H1 (cell line): ENCODE results near the gene ZC3H14. TPM values are rescaled to one million over a fixed set of nuclear protein-coding genes. Genes with fewer than 3 reads are reported as not detected.
A peak's percentile ranks its signal among the peaks of the same experiment; 100 is the strongest.

Experiments
- CTCF ChIA-PET: fragments of 300-600 bp; sonication (Branson Sonifier 250); formaldehyde crosslinking; loops from one replicate; lab custom pipeline; 2021; ENCODE audit not compliant: partially characterized antibody; lab: Charles Lee
- POLR2A ChIA-PET: fragments of 300-600 bp; sonication (Branson Sonifier 250); formaldehyde crosslinking; loops from one replicate; lab custom pipeline; 2021; ENCODE audit warnings: inconsistent platforms; ENCODE audit not compliant: partially characterized antibody; lab: Charles Lee
- DNase-seq, 2 experiments: peaks; one replicate each; pipeline versions ENCODE4 v3.0.0 to v3.0.0-alpha.2; 2010 to 2022; ENCODE audit warnings: low spot score in 2 of 2, low read depth in 1 of 2, mixed read lengths in 1 of 2
- FAIRE-seq: peaks from 2 replicates; lab custom pipeline; 2011; peaks lifted over from hg19 to GRCh38; lab: Jason Lieb, UNC
- H2AFZ ChIP-seq: 2 replicates; pipeline ENCODE4 v1.8.1; 2012; ENCODE audit warnings: low read length, inconsistent platforms
- H2AK5ac ChIP-seq: 2 replicates; pipeline ENCODE4 v1.6.1; 2013; ENCODE audit warnings: low read depth, low read length
- H2BK120ac ChIP-seq: replicated peaks from 2 replicates; pipeline ENCODE3; 2013; ENCODE audit warnings: low read depth, low read length, inconsistent platforms
- H2BK12ac ChIP-seq: 2 replicates; pipeline ENCODE4 v1.6.1; 2013; ENCODE audit warnings: low read depth, low read length
- H2BK15ac ChIP-seq: 2 replicates; pipeline ENCODE4 v1.6.1; 2013; ENCODE audit warnings: low read length
- H2BK20ac ChIP-seq: 2 replicates; pipeline ENCODE4 v1.6.1; 2013; ENCODE audit warnings: low read length
- H2BK5ac ChIP-seq: 2 replicates; pipeline ENCODE4 v1.6.1; 2013; ENCODE audit warnings: low read depth, low read length
- H3K14ac ChIP-seq: 2 replicates; pipeline ENCODE4 v1.6.1; 2013; ENCODE audit warnings: inconsistent platforms; ENCODE audit not compliant: insufficient read length
- H3K18ac ChIP-seq: 2 replicates; pipeline ENCODE4 v1.6.1; 2013; ENCODE audit warnings: low read length; ENCODE audit errors: extremely low read depth
- H3K23ac ChIP-seq: 2 replicates; pipeline ENCODE4 v1.6.1; 2013; ENCODE audit warnings: inconsistent platforms; ENCODE audit not compliant: insufficient read length
- H3K23me2 ChIP-seq: 2 replicates; pipeline ENCODE4 v1.6.1; 2013; ENCODE audit warnings: low read depth, low read length
- H3K27ac ChIP-seq: 2 replicates; pipeline ENCODE4 v1.6.1; 2011; ENCODE audit warnings: low read depth, low read length, inconsistent platforms
- H3K27me3 ChIP-seq, 4 experiments: replicated peaks in 1 of 4; 1 replicate in 1 of 4; 2 replicates in 3 of 4; pipeline versions ENCODE4 v1.6.1 to v1.8.1; 2011 to 2013; ENCODE audit warnings: low read length in 3 of 4, mild to moderate bottlenecking in 3 of 4, inconsistent platforms in 2 of 4, mixed read lengths in 2 of 4, moderate library complexity in 1 of 4; ENCODE audit not compliant: control insufficient read depth in 3 of 4, insufficient read depth in 3 of 4; ENCODE audit errors: extremely low read depth in 1 of 4
- H3K36me3 ChIP-seq, 4 experiments: 2 replicates each; pipeline versions ENCODE4 v1.6.1 to v1.8.1; 2011 to 2013; ENCODE audit warnings: mild to moderate bottlenecking in 4 of 4, low read length in 3 of 4, moderate library complexity in 2 of 4, control low read depth in 1 of 4, inconsistent platforms in 1 of 4; ENCODE audit not compliant: insufficient read depth in 4 of 4, control insufficient read depth in 2 of 4
- H3K4ac ChIP-seq: replicated peaks from 2 replicates; pipeline ENCODE3; 2013; ENCODE audit warnings: low read length, low read depth, mixed read lengths, inconsistent platforms; ENCODE audit not compliant: insufficient read length
- H3K4me1 ChIP-seq, 4 experiments: replicated peaks in 1 of 4; 1 replicate in 1 of 4; 2 replicates in 3 of 4; pipeline versions ENCODE4 v1.6.1 to v1.8.1; 2011 to 2013; ENCODE audit warnings: low read length in 3 of 4, inconsistent platforms in 2 of 4, mixed read lengths in 1 of 4; ENCODE audit not compliant: insufficient read depth in 4 of 4, control insufficient read depth in 3 of 4
- H3K4me2 ChIP-seq, 2 experiments: 2 replicates each; pipeline versions ENCODE4 v1.6.1 to v1.8.1; 2011 to 2013; ENCODE audit warnings: low read depth in 2 of 2, low read length in 2 of 2, control low read depth in 1 of 2, inconsistent platforms in 1 of 2, mild to moderate bottlenecking in 1 of 2; ENCODE audit not compliant: insufficient read depth in 1 of 2
- H3K4me3 ChIP-seq, 4 experiments: fragments of 200-600, 300-600 bp in 1 of 4; sonication (generic), shearing (Covaris generic), sonication (Bioruptor Twin) in 1 of 4; 2 replicates each; pipeline versions ENCODE4 v1.5.1 to v1.8.1; 2011 to 2016; ENCODE audit warnings: low read length in 4 of 4, low read depth in 3 of 4, control low read depth in 2 of 4, inconsistent platforms in 2 of 4, mild to moderate bottlenecking in 2 of 4, mixed read lengths in 1 of 4, moderate library complexity in 1 of 4; ENCODE audit not compliant: insufficient read depth in 2 of 4; ENCODE audit errors: extremely low read depth in 1 of 4
- H3K56ac ChIP-seq: replicated peaks from 2 replicates; pipeline ENCODE3; 2013; ENCODE audit warnings: low read depth, mild to moderate bottlenecking, mixed read lengths, low read length, inconsistent platforms; ENCODE audit not compliant: insufficient read length
- H3K79me1 ChIP-seq: 2 replicates; pipeline ENCODE4 v1.6.1; 2013; ENCODE audit warnings: low read depth, low read length, control low read depth
- H3K79me2 ChIP-seq, 2 experiments: 2 replicates each; pipeline versions ENCODE4 v1.6.1 to v1.8.1; 2012 to 2013; ENCODE audit warnings: low read length in 2 of 2, mild to moderate bottlenecking in 2 of 2, inconsistent platforms in 1 of 2; ENCODE audit not compliant: insufficient read depth in 2 of 2, control insufficient read depth in 1 of 2
- H3K9ac ChIP-seq, 4 experiments: replicated peaks in 1 of 4; 1 replicate in 1 of 4; 2 replicates in 3 of 4; pipeline versions ENCODE4 v1.6.1 to v1.8.1; 2011 to 2013; ENCODE audit warnings: low read depth in 3 of 4, low read length in 3 of 4, control low read depth in 2 of 4, mild to moderate bottlenecking in 2 of 4, moderate library complexity in 2 of 4, inconsistent platforms in 1 of 4; ENCODE audit errors: extremely low read depth in 1 of 4
- H3K9me3 ChIP-seq, 2 experiments: 2 replicates each; pipeline versions ENCODE4 v1.6.1 to v1.8.1; 2012 to 2013; ENCODE audit warnings: mild to moderate bottlenecking in 2 of 2, moderate library complexity in 2 of 2, control low read depth in 1 of 2, inconsistent platforms in 1 of 2, low read depth in 1 of 2, low read length in 1 of 2, mixed read lengths in 1 of 2; ENCODE audit not compliant: insufficient read depth in 2 of 2
- H4K20me1 ChIP-seq, 2 experiments: replicated peaks in 1 of 2; 2 replicates each; pipeline versions ENCODE3 to v1.8.1; 2011 to 2013; ENCODE audit warnings: inconsistent platforms in 2 of 2, low read length in 2 of 2, mild to moderate bottlenecking in 1 of 2; ENCODE audit not compliant: insufficient read depth in 2 of 2, control insufficient read depth in 1 of 2
- H4K5ac ChIP-seq: 2 replicates; pipeline ENCODE4 v1.6.1; 2013; ENCODE audit warnings: low read length, low read depth, mixed read lengths, inconsistent platforms; ENCODE audit not compliant: insufficient read length
- H4K8ac ChIP-seq: 2 replicates; pipeline ENCODE4 v1.8.0; 2013; ENCODE audit warnings: mild to moderate bottlenecking, moderate library complexity, low read length, inconsistent platforms; ENCODE audit not compliant: insufficient read depth; ENCODE audit errors: extremely low read depth
- H4K91ac ChIP-seq: replicated peaks from 2 replicates; pipeline ENCODE3; 2013; ENCODE audit warnings: low read length, mixed read lengths, inconsistent platforms; ENCODE audit not compliant: insufficient read length
- ASH2L ChIP-seq: fragments of 200-600, 300-600 bp; sonication (generic); IDR thresholded peaks from one replicate; pipeline ENCODE4 v1.7.1; 2017; ENCODE audit warnings: low read length
- CBX8 ChIP-seq: fragments of 300-800, 300-1000 bp; sonication (generic); IDR thresholded peaks from 2 replicates; pipeline ENCODE4 v1.7.1; 2016; ENCODE audit warnings: low read depth, low read length, borderline replicate concordance
- CTCF ChIP-seq, 3 experiments: IDR thresholded peaks; 1 replicate in 2 of 3; 2 replicates in 1 of 3; pipeline versions ENCODE4 v1.5.1 to v1.6.1; 2011; ENCODE audit warnings: low read length in 3 of 3, mild to moderate bottlenecking in 3 of 3, inconsistent platforms in 2 of 3, low read depth in 1 of 3, moderate library complexity in 1 of 3; ENCODE audit not compliant: insufficient read depth in 1 of 3; ENCODE audit errors: control extremely low read depth in 1 of 3
- EGR1 ChIP-seq: IDR thresholded peaks from 2 replicates; pipeline ENCODE4 v1.6.1; 2011; ENCODE audit warnings: low read depth, low read length, borderline replicate concordance
- GABPA ChIP-seq: IDR thresholded peaks from 2 replicates; pipeline ENCODE4 v1.6.1; 2011; ENCODE audit warnings: mild to moderate bottlenecking, low read length, moderate library complexity, borderline replicate concordance; ENCODE audit not compliant: insufficient read depth
- GTF2F1 ChIP-seq: IDR thresholded peaks from 2 replicates; pipeline ENCODE4 v1.6.1; 2012; ENCODE audit warnings: low read depth, low read length, improper control_type of control experiment, borderline replicate concordance
- WGBS, 2 experiments: shearing (Covaris generic) in 1 of 2; methylation state at CpG; one replicate each; pipeline versions ENCODE4 v1.1.6 to v1.1.7; 2013 to 2015; ENCODE audit warnings: low lambda C conversion rate in 2 of 2, mixed read lengths in 2 of 2, inconsistent platforms in 1 of 2, low coverage in 1 of 2, missing lambda C conversion rate in 1 of 2; ENCODE audit not compliant: insufficient replicate concordance in 2 of 2, insufficient coverage in 1 of 2, insufficient read length in 1 of 2; ENCODE audit errors: extremely low coverage in 1 of 2, missing lambda C conversion rate in 1 of 2; 5-methylcytosine and 5-hydroxymethylcytosine counted together
- polyA plus RNA-seq, 7 experiments: library from polyadenylated mRNA; depleted of rRNA in 3 of 7; stranded (reverse) in 5 of 7; unstranded in 2 of 7; fragments of >200 nt in 5 of 7; fragments of 200-250 nt in 2 of 7; gene quantifications; 1 replicate in 5 of 7; 2 replicates in 1 of 7; 4 replicates in 1 of 7; pipeline versions ENCODE4 v1.2.1 to v1.2.3, GENCODE V29; 2011 to 2013; ENCODE audit warnings: missing spikeins in 2 of 7, mixed read lengths in 2 of 7
- total RNA-seq: library from RNA; stranded (reverse); fragmentation: NEBNext Ultra II Directional; extraction: Animal tissue kit (Norgen Biotek cat#: 25700); gene quantifications from 2 replicates; pipeline ENCODE4 v1.2.1, GENCODE V29; 2021

ZC3H14 gene
- total and polyA plus RNA-seq, 2 of the 8 experiments (the other 6 are each of a cell fraction or from before 2014, with no cell fraction given) = 86.0 to 99.1 TPM

GRCh38 chr14:88551094-88551870, 11.6 kb upstream of the ZC3H14 start:
- ChIA-PET POLR2A (interaction anchor here (0.6 to 2.8 kb wide), 4 partner anchors 10 to 229 kb away, joined by 3 to 12 read pairs (median 4); partner anchors contain the start of gene ZC3H14), CTCF (interaction anchor here (0.6 to 3.5 kb wide), 10 partner anchors 10 to 361 kb away, joined by 3 to 21 read pairs (median 4); no protein-coding TSS in a partner anchor)
- Histone ChIP-seq H3K9ac (peak overlapping the region in 3 of 4 experiments; percentile 38 to 45 (median 39); a peak in 5 of 7 replicates), H4K91ac (no peak overlapping the region), H4K20me1 (no peaks in the 10 kb centered on the region), H4K5ac (no peak overlapping the region), H2AK5ac (no peak overlapping the region; the same call in 1 of the 2 replicates), H3K79me1 (no peaks in the 10 kb centered on the region), H3K23ac (no peak overlapping the region), H3K27ac (no peak overlapping the region), H3K36me3 (peaks cover 4 to 20% (median 9%) of the 10 kb centered on the region in 4 experiments; a peak in 6 of 8 replicates), H3K4me1 (peaks cover 0 to 10% (median 3%) of the 10 kb centered on the region in 4 experiments; a peak in 3 of 7 replicates), H2AFZ (peak overlapping the region; percentile 55), H2BK120ac (no peak overlapping the region), H3K4me2 (peak overlapping the region; percentile 56 to 79), H3K14ac (no peak overlapping the region), H2BK15ac (no peak overlapping the region), H3K56ac (no peak overlapping the region), H2BK5ac (no peak overlapping the region), H3K4me3 (peak overlapping the region; percentile 57 to 69 (median 62)), H4K8ac (peak overlapping the region; percentile 82; the same call in 1 of the 2 replicates), H2BK20ac (no peak overlapping the region), H3K4ac (no peak overlapping the region), H3K18ac (no peak overlapping the region; the same call in 1 of the 2 replicates), H2BK12ac (no peak overlapping the region), H3K27me3 (no peaks in the 10 kb centered on the region), H3K9me3 (no peaks in the 10 kb centered on the region), H3K79me2 (peaks cover 0 to 14% of the 10 kb centered on the region in 2 experiments; a peak in 3 of 4 replicates), H3K23me2 (peaks cover 6% of the 10 kb centered on the region; the same call in 1 of the 2 replicates)
- WGBS, 2 experiments = 20% methylated on average over 50 of the region's 50 CpGs; no CpG with 5 or more reads in 1 of the 2 experiments
- FAIRE-seq (no peak), DNase-seq (peak in 1 of 2 experiments; percentile 96)
- TF ChIP-seq CBX8 (no peak), CTCF (IDR thresholded peaks at IDR 0.05; ENCODE audit: control extremely low read depth in 1 of 3, insufficient read depth in 1 of 3, low read depth in 1 of 3, low read length in 3 of 3) (peak in 2 of 3 experiments; percentile 28 to 41; a peak in 2 of 4 replicates), EGR1 (peak; percentile 14; the same call in 1 of the 2 replicates), GTF2F1 (peak; percentile 87), GABPA (peak; percentile 85; the same call in 1 of the 2 replicates), ASH2L (peak; percentile 96)
